ENCODE measurements around the gene ZSCAN21.

Gene ZSCAN21

GRCh38 chr7:100081535-100082102, 32.0 kb downstream of the ZSCAN21 start, which contains the start of gene ZNF3 (continued):
- peak; percentile 82 for TF ChIP-seq GLIS2 (tag by site-specific recombination; IDR thresholded peaks at IDR 0.05)
- no peak for TF ChIP-seq TRIM28 (IDR thresholded peaks at IDR 0.05; ENCODE audit: borderline replicate concordance, low read length)
- TF ChIP-seq ZNF433 (tag by site-specific recombination; IDR thresholded peaks at IDR 0.05; ENCODE audit: low read depth), result no peak
- peak; percentile 95 for TF ChIP-seq KLF17 (tag by site-specific recombination; IDR thresholded peaks at IDR 0.05)
- TF ChIP-seq ZNF404 (tag by site-specific recombination; IDR thresholded peaks at IDR 0.05), result no peak
- no peak for TF ChIP-seq ZNF155 (tag by site-specific recombination; IDR thresholded peaks at IDR 0.05)
- peak; percentile 86 for TF ChIP-seq ZNF610 (tag by site-specific recombination; IDR thresholded peaks at IDR 0.05; ENCODE audit: borderline replicate concordance)
- no peak for TF ChIP-seq MYNN (tag by site-specific recombination; IDR thresholded peaks at IDR 0.05; ENCODE audit: borderline replicate concordance)
- peak; percentile 96 for TF ChIP-seq ZNF501 (tag by site-specific recombination; IDR thresholded peaks at IDR 0.05)
- TF ChIP-seq ZNF660 (tag by site-specific recombination; IDR thresholded peaks at IDR 0.05), result peak; percentile 97
- no peak for TF ChIP-seq ZNF560 (tag by site-specific recombination; IDR thresholded peaks at IDR 0.05; ENCODE audit: borderline replicate concordance)
- TF ChIP-seq PRDM4 (tag by site-specific recombination; IDR thresholded peaks at IDR 0.05), result 0 out of 2 replicates have a peak, but pooled peaks have one; percentile 35
- peak; percentile 53 for TF ChIP-seq TSHZ1 (tag by site-specific recombination; IDR thresholded peaks at IDR 0.05; ENCODE audit: borderline replicate concordance)
- no peak for TF ChIP-seq ZNF140 (tag by site-specific recombination; IDR thresholded peaks at IDR 0.05)
- TF ChIP-seq ZBTB6 (tag by site-specific recombination; IDR thresholded peaks at IDR 0.05), result peak; percentile 84
- no peak; the same call in 1 of the 2 replicates for TF ChIP-seq ZNF623 (tag by site-specific recombination; IDR thresholded peaks at IDR 0.05)
- TF ChIP-seq ZNF37A (tag by site-specific recombination; IDR thresholded peaks at IDR 0.05), result no peak
- TF ChIP-seq YY1 (tag by site-specific recombination; IDR thresholded peaks at IDR 0.05), result no peak; the same call in 1 of the 2 replicates
- TF ChIP-seq ZNF510 (tag by site-specific recombination; IDR thresholded peaks at IDR 0.05; ENCODE audit: insufficient replicate concordance), result no peak
- peak; percentile 92 for TF ChIP-seq SP7 (tag by site-specific recombination; IDR thresholded peaks at IDR 0.05)
- no peak for TF ChIP-seq ZNF221 (tag by site-specific recombination; IDR thresholded peaks at IDR 0.05; ENCODE audit: borderline replicate concordance)
- TF ChIP-seq KLF1 (tag by site-specific recombination; IDR thresholded peaks at IDR 0.05), result peak; percentile 49; the same call in 1 of the 2 replicates
- no peak for TF ChIP-seq ZNF777 (tag by site-specific recombination; IDR thresholded peaks at IDR 0.05; ENCODE audit: borderline replicate concordance)
- peak; percentile 25; the same call in 1 of the 2 replicates for TF ChIP-seq ZNF449 (tag by site-specific recombination; IDR thresholded peaks at IDR 0.05)
- no peak for TF ChIP-seq ELK4 (IDR thresholded peaks at IDR 0.05; ENCODE audit: borderline replicate concordance, low read depth, low read length)
- TF ChIP-seq ZNF76 (tag by site-specific recombination; IDR thresholded peaks at IDR 0.05; ENCODE audit: borderline replicate concordance, low read depth), result peak; percentile 73
- TF ChIP-seq ZNF354C (tag by site-specific recombination; IDR thresholded peaks at IDR 0.05; ENCODE audit: borderline replicate concordance, low read depth), result no peak
- no peak for TF ChIP-seq GFI1B (tag by site-specific recombination; IDR thresholded peaks at IDR 0.05)
- TF ChIP-seq ZNF248 (tag by site-specific recombination; IDR thresholded peaks at IDR 0.05), result no peak
- TF ChIP-seq ZNF174 (tag by site-specific recombination; IDR thresholded peaks at IDR 0.05), result no peak
